Stimulated activated CD8-positive, alpha-beta memory T cell treated with anti-CD3 and anti-CD28 coated beads, Interleukin-15, amount 100 ng/mL, for 4 hours (primary cell): ENCODE results near the gene ANKRD9.

Source experiments
- DNase-seq, 2 donors: peaks; one replicate each; pipeline ENCODE4 v3.0.0-alpha.2; 2020; ENCODE audit warnings: low read depth in 2 of 2

The ANKRD9 gene

DNA sequence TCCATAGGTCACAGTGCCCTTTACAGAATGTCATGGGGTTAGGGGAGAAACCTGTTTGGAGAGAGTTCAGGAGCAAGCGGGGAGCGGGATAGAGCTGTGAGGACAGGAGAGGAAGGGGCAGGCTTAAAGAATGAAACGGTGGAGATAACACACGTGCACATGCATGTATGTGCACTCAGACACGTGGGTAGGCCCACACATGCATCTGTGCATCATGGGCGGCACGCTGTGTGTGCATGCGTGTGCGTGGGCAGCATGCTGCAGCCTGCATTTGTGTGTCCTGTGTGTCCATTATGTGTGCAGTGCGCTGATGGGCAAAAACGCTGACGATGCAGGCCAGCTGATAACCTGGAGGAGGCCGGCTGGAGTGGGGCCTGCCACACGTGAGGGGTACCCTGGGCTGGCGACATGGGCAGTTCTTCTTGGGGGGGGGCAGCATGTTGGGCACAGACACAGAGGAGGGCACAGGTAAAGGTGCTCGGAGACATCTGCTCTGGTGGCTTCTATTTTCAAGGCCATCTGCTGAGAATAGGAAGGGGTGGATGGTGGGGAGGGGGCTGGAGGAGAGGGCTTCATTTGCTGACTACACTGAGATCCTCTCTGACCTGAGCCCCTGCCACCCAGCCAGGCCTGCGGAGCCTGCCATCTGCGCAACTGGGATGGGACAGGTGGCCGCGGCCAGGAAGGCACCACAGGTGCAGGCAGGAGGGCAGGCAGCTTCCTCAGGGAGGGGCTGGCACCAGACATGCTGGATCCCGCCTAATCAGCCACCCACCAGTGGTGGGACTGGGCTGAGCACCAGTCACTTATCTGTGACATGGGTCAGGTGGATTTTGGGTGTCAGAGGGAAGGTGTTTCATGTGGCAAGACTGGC lies 4.6 kb upstream of the ANKRD9 start:
- DNase-seq: no peak

DNA sequence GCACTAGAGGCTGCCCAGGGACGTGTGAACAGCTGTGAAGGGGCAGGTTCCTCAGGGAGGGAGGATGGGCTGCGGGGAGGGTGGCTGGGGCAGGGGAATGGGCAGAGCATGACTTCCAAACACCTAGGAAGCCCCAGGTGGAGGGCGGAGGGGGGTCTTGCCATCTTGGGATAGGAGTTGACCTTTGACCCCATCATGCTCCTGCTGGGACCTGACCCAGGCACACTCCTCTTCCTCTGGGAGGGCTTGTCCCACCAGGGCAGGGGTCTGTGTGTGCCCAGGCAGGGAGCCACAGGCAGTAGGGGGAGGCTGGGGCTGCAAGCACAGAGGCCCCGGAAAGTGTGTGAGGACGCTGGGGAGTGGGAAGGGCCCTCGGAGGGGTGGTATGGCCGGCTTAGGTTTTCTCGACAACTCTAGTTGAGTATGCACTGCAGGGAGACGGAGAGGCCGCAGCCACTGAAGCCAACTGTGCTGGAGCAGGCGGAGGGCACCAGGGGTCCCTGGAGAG lies 3.3 kb upstream of the ANKRD9 start:
- no peak for DNase-seq

DNA sequence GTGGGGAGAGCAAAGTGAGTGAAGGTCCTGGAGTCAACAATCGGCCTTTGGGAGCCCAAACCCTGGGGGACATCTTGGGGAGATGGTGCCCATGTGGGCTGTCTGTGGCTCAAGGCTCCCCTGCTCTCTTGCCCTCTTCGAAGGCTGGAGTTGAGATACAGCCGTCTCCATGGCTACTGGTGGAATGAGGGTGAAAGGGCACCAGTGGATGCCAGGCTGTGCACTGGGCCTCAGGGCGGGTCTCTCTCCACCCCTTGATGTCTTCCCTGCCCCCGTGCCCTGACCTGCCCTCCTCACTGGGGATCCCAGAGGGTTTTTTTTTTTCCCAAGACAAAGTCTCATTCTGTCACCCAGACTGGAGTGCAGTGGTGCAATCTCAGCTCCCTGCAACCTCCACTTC lies 2.0 kb upstream of the ANKRD9 start:
- no peak for DNase-seq

DNA sequence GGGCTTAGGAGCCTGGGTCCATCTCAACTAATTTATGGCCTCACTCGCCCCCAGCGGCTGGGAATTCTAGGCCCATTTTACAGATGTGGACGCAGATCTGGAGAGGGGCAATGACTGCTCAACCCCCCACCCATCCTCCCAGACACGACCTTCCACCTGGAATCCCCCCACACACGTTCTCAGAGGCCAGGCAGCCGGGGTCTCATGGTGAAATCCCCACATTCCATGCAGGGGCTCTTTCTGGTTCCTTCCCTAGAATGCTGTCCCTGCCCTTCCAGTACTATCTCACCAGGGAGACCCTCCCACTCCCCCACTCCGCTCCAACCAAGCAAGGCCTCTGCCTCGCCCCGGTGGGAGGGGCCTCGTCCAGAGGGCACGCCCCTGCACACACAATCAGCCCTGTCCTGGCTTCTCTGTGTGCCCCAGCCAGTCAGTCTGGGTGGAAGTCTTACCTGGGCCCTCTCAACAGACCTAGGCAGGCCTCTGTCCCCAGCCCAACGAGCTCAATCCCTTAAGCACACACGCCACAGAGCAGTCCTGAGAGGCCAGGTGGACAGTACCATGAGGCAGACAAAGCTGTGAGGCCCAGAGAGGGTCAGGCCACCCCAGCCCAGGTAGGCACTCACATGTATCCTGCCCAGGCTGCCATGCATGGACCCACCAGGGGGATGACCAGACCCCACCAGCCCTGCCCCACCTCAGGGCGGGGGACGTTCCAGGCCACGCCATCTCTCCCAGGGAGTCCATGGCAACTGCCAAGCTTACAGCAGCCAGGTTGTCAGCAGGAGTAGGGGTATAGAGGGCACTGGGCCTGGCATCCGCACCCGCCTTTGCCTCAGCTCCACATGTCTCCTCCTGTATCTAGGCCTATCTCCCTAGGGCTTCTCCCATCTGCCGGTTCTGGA lies 1.3 kb upstream of the ANKRD9 start:
- no peak for DNase-seq

DNA sequence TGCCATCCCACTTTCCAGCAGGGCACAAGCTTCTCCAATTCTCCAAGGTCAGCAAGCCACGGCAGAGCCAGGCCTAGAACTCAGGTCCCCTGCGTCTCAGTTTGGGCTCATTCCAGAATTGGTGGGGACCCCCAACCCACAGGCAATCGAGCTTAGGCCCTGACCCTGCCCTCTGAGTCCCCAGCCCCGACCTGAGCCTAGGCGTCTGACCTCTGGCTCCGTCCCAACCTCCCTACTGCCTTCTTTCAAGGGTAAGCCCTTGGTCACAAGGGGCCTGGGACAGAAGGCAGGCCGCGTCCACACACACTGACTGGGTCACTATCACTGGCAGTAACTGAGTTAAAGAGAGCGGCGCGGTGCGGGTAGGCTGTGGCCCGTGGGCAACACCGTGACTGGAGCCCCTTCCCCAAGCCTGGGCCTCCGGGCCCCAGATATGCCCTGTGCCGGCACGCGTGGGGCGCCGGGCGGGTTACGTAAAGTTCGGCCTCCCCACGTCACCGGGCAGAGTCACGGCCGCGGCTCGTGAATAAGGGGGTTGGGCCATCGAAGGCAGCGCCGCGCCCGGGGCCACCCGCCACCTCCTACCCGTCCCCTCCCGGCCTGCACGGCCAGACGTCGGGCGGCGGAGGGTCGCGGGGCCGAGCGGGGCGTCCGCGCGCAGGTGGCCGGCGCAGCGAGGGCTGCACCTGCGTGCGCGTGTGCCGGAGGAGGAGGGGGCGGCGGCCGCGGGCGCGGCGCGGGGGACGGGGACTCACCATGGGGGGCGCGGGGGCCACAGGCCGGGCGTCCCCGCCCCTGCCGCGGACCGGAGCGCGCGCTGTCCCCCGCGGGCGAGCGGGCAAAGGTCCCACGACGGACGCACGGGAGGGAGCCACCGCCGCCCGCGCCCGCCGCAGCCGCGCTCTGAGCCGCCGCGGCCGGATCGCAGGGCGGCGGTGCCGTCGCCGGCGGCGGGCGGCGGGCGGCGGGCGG lies 516 bp downstream of the ANKRD9 start:
- no peak for DNase-seq

DNA sequence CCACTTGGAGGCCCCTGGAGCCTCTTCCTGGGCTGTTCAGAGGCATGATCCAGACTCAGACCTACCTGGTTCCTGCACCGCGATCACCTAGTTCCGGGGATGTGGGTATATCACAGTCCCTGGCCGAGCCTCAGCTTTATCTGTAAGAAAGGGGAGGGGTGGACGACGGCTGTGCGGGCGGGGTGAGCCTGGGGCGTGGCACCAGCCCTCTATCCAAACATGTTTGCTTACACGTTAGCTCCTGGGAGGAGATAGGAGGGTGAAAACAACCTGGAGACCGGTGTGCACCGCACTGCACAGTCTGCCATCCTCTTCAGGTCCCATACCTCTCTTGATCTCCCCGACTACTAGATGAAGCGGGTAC lies 1.2 kb downstream of the ANKRD9 start:
- DNase-seq: no peak

DNA sequence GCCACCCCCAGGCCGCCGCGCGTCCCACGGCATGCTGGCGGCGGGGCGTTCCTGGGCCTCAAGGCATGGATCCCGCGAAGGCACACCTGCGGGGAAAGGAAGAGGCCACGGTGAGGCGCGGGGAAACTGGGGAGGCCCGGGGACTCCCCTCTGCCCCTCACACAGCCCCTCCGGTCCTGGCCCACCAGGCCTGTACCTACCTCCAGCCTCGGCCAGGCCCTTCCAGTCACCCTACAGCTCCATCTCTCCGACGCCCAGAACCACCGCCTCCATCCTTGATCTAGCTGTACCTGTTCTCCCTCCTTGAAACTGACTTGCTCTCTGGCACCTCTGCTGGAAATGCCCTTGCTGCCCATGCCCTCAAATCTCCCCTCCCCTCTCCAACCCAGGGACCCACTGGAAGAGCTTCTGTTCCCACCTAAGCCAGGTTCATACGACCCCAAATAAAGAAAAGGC lies 1.7 kb downstream of the ANKRD9 start:
- DNase-seq: no peak

DNA sequence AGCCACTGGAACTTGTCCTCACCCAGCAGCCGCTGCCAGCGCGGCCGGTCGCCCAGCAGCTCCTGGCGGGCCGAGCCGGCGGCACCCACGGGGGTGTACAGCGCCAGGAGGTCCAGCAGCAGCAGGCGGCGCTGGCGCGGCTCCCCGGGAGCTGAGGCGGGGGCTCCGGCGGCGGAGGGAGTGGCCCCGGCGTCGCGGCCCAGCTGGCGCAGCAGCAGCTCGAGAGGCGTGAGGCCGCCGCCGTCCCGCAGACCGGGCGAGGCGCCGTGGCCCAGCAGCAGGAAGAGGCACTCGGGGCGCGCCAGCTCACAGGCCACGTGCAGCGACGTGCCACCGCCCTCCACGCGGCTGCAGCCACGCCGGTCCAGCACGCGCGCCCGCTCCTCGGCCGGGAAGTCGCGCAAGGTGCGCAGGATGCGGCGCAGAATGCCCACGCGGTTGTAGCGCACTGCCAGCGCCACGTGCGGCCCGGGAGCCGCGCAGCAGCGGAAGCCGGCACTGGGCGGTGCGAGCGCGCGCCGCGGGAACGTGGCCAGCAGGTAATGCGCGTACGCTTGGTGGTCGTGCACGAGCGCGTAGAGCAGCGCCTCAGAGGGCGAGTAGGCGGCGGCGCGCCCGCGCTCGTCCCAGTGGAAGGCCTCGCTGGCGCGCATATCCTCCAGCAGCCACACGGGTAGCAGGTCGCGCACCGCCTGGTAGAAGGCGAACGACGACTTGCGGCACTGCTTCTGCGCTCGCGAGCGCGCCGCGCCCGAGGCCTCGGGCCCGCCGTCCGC lies 2.3 kb downstream of the ANKRD9 start:
- DNase-seq: no peak

DNA sequence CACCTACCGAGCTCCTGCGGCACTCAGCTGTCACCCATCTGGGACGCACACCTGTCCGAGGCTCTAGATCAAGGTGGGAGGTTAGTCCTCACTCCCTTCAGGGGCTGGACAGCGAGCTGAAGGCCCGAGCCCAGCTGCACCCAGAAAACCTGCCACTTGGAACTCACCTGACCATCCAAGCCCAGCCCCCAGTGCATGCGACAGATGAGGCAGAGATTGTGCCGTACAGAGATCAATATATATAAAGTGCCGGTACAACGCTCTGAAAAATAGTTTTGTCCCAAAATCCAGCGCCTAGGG lies 3.0 kb downstream of the ANKRD9 start:
- no peak for DNase-seq

DNA sequence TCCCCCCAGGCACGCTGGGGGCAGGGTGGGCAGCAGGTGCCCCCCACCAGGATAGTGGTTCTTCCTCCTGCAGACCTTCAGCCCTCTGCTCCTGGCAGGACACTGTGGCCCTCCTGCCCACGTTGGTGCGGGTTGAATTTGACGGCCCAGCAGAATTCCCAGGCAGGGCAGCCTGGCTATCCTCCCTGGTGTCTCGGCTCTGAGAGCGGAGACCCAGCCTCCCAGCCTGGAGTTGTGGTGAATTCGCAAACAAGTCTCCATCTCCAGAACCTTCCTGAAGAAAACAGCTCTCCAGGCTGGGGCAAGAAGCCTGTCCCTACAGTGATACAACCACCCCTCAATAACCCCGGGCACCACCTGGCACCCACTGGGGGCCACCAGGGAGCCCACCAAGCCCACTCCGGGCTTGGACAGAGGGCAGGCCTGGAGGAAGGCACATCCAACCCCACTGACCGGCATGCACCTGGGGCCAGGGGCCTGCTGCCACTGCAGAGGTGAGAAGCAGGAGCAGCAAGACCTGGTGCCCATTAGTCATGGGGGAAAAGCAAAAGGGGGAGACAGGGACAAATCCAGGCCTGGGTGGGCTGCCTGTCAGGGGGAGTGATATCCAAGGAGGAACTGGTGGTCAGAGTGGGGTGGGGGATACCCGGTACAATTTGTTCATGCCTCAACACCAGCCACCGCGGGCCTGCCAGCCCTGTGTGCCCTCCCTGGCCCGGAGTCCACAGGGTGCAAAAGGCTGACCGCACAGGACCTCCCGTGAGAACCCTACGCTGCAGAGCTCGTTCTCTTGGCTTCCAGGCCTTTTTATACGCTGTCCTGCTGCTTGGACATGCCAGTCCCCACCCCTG lies 3.6 kb downstream of the ANKRD9 start:
- DNase-seq: no peak

DNA sequence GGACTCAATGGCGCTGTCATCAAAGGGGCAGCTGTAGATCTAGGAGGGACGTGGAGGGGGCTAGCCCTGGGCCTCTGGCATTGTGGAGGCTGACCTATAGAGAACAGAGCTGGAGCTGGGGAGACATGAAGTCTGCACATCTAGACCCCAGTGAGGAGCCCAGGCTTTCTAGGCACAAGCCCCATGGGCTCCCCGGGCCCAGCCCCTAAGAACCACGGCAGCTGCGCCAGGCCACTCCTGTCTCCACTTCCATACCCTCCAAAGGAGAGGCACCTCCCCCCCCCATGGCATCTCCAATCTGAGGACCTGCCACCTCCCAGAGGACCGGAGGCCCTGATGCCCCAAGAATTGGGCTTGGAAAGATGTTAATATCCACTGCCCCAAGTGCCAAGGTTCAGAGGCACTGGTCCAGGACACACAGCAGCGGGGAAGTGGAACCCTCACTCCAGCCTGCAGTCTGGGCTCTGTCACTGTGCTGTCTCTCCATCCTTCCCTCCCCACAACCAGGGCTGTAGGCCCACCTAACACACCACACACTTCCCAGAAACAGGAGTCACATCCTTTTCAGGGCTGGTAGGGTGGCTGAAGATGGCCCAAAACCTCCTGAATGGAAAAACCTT lies 4.5 kb downstream of the ANKRD9 start:
- DNase-seq: no peak

DNA sequence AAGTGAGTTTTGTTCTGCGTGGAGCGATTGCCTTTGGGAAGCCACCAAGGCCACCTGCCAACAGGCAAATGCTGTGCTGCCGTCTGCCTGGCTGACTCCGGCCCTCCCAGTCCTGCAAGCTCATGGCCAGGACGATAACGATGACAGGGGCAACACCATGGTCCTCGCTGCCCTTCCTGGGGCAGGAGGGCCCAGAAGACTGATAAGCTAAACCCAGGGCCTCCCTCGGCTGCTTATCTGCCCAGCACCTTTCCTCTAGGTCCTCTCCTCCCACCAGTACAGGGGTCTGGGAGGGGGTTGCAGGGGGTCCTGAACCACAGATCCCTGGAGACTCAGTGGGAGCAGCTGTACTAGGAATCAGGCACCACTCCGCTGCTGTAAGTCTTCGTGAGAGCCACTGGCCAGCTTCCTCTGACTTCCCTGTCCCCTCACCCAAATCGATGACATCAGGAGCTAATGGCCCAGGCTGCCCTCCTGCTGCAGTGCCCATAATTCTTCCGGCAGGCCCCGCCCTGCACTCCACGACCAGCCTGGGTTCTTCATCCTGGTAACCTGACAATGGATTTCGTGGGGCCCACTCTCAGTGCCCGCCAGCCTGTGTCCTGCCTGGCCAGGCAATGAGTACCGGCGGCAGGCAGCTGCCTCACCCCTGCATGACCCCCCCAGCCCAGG lies 5.1 kb downstream of the ANKRD9 start:
- no peak for DNase-seq

DNA sequence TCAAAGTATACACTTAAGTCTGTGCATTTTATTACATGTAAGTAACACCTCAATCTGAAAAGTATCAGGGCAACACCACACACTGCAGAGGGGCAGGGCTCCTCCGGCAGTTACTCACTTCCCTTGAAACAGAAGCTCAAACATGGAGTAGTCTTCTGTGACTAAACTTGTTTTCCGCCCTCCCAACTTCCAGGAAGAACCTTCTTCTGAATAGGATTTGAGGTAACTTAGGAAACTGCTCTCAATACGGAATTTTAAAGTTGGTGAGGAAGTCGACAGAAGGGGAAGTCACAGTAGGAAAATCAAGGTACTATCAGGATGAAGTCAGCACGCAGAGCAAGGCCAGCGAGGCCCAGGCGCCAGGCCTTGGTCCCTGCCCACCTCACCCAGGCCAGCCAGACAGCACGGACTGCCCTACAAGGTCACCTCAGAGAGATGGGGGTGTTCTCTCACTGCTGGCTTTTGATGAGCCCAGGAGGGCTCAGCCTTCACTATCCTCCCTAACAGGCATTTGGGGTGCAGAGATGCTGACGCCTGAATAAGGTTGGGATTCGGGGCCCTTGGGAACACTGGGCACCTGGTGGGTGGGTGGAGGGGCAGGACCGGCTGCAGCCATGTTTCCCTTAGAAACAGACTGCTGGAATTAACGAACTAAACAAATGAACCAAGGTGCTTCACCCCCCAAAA lies 5.8 kb downstream of the ANKRD9 start:
- DNase-seq: no peak

DNA sequence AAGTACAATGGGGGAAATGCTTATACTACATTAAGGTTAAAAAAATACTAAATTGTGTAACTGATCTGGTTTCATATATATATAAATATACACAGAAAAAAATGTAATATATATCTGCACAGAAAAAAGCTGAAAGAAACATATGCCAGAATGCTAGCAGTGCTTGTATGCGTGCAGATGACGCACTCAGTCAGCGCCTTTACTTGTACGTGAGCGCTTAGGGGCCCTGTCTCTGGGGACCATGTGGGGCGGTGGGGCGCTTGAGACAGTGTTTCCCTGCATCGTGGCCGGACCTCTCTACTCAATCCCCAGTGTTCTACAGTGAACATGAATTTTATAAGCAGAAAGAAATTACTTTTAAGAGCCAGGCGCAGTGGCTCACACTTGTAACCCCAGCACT lies 7.0 kb downstream of the ANKRD9 start:
- no peak for DNase-seq

DNA sequence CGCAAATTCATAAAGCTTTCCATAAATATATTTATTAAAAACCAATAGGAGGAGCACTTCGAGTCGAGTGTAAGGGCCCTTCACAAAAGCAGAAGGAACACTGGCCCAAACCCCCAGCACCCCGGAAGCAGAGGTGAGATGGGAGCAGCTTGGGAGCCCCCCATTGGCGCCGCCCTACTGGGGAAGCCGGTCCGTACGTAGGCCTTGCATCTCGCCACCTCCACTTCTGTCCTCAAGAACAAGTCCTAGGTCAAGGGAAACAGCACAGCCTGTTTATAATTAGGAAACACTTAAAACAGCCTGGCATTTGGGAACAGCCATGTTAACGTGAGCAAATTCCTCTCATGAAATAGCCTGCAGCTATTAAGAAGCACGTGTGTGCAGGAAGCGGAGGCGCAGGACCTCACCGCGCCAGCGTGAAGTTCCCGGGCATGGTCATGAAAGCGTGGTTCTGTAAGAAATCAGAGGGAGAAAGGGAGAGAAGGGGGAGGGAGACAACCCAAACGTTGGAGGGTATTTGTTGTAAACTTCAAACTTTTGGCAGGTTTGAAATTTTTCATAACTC lies 7.7 kb downstream of the ANKRD9 start:
- DNase-seq: no peak

DNA sequence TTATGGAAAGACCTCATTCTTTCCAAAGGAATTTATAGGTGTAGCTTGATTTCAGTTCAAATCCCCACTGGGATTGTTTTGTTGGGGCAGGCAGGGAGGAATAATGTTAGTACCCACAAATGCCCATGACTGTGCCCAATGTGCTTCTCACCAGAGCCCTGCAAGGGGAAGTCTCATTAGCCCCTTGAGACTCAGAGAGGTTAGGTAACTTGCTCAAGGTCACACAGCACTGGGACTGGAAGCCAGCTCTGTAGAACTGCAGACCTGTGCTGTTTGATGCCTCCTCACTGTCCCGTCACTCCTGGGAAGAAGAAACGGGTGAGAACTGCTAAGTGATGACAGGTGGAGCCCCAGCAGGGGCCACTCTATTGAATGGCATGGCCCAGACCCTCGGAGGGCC lies 8.9 kb downstream of the ANKRD9 start:
- no peak for DNase-seq

DNA sequence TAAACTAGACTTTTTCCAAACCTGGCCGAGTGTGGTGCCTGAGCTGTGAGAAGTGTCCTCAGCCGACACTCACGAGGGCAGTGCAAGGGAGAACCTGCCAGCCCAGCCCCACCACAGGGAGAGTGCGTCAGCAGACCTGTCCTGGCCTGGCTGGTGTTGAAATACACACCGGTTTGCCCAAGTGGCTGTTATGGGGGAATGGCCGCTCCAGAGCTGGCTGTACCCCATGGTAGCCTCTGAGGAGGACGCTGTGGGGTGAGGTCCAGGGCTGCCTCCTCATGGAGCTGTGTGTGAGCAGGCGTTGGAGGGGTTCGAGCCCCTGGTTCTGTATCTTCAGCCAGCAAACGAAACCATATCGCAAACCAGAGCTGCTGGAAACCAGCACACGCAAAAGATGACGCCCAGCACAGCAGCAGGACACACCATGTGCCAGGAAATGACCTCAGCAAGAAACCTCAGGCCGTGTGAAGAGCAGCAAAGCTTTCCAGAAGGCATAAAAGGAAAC lies 9.4 kb downstream of the ANKRD9 start:
- DNase-seq: no peak
